ENCODE results near the gene DUSP7. TPM values are rescaled to one million over a fixed set of nuclear protein-coding genes. Genes with fewer than 3 reads are reported as not detected.
"Not testable (repeated sequence)": the region's sequence is repeated elsewhere in the genome, so short reads cannot be mapped to it uniquely, and the experiment has no call there.

DUSP7 gene
- polyA plus RNA-seq, 2 donors = 18.2 to 35.2 TPM

DNA sequence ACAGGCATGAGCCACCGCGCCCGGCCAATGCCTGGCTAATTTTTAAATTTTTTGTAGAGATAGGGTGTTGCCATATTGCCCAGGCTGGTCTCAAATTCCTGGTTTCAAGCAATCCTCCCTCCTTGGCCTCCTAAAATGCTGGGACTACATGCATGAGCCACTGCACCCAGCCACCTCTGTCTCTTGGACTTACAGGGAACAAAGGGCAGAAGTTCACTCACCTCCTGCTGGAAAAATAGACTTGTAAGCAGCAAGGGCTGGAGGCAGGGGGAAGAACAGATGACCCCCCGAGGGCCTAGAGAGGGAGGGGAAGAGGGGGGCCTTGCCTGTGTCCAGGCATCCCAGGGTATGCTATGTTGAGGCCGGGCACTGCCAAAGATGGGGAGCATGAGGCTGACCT lies 22.2 kb downstream of the DUSP7 start:
- no peaks in the 10 kb centered on the region for H3K36me3 ChIP-seq (ENCODE audit: control insufficient read depth in 2 of 2, insufficient read depth in 2 of 2, low read length in 1 of 2)
- no peak overlapping the region for H3K27ac ChIP-seq (ENCODE audit: low read depth in 2 of 2, low read length in 1 of 2)
- H3K4me1 ChIP-seq (ENCODE audit: control insufficient read depth in 2 of 2, insufficient read depth in 2 of 2, low read length in 1 of 2) = peaks cover 4 to 32% of the 10 kb centered on the region in 2 donors
- 88 to 91% methylated on average over 5 of the region's 5 CpGs for WGBS, 2 donors
- H3K27me3 ChIP-seq (ENCODE audit: control insufficient read depth in 1 of 2, insufficient read depth in 2 of 2, low read length in 2 of 2) = no peaks in the 10 kb centered on the region
- no peaks in the 10 kb centered on the region for H3K9me3 ChIP-seq (ENCODE audit: control insufficient read depth in 2 of 2, insufficient read depth in 1 of 2, low read depth in 1 of 2, low read length in 1 of 2)
- no peak overlapping the region for H3K4me3 ChIP-seq (ENCODE audit: low read depth in 1 of 2, low read length in 2 of 2)

DNA sequence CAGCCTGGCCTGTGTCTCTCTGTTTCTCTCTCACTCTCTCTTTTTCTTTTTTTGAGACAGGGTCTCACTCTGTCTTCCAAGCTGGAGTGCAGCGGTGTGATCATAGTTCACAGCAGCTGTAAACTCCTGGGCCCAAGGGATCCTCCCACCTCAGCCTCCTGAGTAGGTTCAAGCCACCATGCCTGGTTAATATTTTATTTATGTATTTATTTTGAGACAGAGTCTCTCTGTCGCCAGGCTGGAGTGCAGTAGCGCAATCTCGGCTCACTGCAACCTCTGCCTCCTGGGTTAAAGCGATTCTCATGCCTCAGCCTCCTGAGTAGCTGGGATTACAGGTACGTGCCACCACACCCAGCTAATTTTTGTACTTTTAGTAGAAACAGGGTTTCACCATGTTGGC lies 22.6 kb downstream of the DUSP7 start:
- WGBS, 2 donors = 90 to 95% methylated on average over 6 of the region's 6 CpGs
- not testable (repeated sequence) for H3K27ac ChIP-seq (ENCODE audit: low read depth in 2 of 2, low read length in 1 of 2); H3K27me3 ChIP-seq (ENCODE audit: control insufficient read depth in 1 of 2, insufficient read depth in 2 of 2, low read length in 2 of 2); H3K4me3 ChIP-seq (ENCODE audit: low read depth in 1 of 2, low read length in 2 of 2); H3K36me3 ChIP-seq (ENCODE audit: control insufficient read depth in 2 of 2, insufficient read depth in 2 of 2, low read length in 1 of 2); H3K9me3 ChIP-seq (ENCODE audit: control insufficient read depth in 2 of 2, insufficient read depth in 1 of 2, low read depth in 1 of 2, low read length in 1 of 2)
- H3K4me1 ChIP-seq (ENCODE audit: control insufficient read depth in 2 of 2, insufficient read depth in 2 of 2, low read length in 1 of 2) = peaks cover 4 to 32% of the 10 kb centered on the region in 2 donors

DNA sequence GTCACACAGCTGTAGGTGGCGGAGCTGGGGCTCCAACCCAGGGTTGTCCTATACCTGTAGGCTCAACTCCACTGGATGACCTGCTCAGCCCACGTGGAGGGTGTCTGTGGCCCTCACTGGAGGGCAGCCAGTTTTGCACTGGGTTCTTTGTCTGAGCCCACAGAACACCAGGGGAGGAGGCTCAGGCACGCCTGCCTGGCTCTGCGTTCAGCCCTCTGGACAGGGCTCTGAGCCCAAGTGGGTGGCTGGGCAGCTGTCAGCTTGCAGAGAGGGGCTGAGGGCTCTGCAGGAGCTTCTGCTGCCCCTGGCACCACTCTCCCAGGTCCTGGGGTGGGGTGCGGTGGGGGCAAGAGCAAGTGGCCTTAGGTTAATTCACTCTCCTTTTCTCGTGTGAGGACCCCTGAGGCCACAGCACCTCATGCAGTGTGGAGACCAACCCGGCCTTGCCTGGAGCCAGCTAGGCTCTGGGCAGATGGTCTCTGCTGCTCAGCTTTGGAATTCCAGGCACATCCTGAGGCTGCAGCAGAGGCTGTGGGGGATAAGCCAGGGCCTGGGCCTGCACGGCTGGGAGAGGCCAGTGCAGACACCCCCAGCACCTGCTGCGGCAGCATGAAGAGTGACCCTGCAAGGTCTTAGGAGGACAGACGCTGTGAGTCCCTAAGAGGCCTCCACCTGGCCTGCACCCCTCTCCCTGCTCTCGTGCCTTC lies 23.5 kb downstream of the DUSP7 start:
- WGBS, 2 donors = 53 to 70% methylated on average over 11 of the region's 11 CpGs
- H3K4me1 ChIP-seq (ENCODE audit: control insufficient read depth in 2 of 2, insufficient read depth in 2 of 2, low read length in 1 of 2) = peaks cover 6 to 27% of the 10 kb centered on the region in 2 donors
- no peak overlapping the region for H3K27ac ChIP-seq (ENCODE audit: low read depth in 2 of 2, low read length in 1 of 2)
- no peak overlapping the region for H3K4me3 ChIP-seq (ENCODE audit: low read depth in 1 of 2, low read length in 2 of 2)
- H3K9me3 ChIP-seq (ENCODE audit: control insufficient read depth in 2 of 2, insufficient read depth in 1 of 2, low read depth in 1 of 2, low read length in 1 of 2) = no peaks in the 10 kb centered on the region
- H3K36me3 ChIP-seq (ENCODE audit: control insufficient read depth in 2 of 2, insufficient read depth in 2 of 2, low read length in 1 of 2) = no peaks in the 10 kb centered on the region
- no peaks in the 10 kb centered on the region for H3K27me3 ChIP-seq (ENCODE audit: control insufficient read depth in 1 of 2, insufficient read depth in 2 of 2, low read length in 2 of 2)

DNA sequence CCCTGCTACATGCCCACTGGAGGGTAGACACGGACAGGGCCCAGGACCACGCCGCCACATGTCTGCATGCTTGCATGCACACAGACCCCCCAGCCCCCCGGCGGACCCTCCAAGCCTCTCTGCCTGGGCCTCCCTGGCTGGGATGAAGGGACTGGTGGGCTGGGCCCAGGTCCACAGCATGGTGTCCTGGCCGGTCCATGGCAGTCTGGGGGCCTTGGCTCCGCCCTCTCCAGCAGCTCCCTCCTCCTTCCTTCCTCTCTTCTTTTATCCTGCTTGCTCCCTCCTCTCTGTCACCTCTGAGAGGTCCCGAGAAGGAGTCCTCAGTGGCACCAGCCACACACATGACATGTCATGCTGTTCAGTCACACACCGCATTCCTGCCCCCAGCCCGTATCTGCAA lies 24.5 kb downstream of the DUSP7 start:
- H3K4me3 ChIP-seq (ENCODE audit: low read depth in 1 of 2, low read length in 2 of 2) = no peak overlapping the region
- WGBS, 2 donors = 90 to 93% methylated on average over 8 to 10 of the region's 10 CpGs

DNA sequence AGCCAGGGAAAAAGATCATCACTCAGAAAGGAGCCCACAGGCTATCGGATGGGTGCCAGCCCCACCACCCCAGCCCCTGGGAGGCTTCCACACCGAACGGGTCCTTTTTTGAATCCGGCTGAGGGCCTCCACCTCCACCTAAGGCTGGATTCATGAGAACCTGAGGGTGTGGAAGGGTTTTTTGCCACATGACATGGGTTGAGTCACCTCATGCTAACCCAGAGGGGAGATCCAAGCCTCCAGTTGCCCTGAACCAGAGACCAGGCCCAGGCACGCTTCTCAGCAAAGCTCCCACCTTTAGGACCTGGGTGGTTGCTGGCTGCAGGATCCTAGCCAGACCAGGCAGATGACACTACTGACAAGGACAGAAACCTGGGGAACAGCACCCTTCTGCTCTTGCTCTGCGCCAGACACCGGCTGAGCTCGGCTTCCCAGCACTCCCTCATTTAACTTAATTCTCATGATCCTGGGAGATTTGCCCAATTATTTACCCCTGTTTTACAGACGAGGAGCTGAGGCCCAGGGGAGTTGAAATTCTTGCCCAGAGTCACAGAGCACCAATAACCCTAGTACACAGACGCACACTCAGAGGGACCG lies 25.6 kb downstream of the DUSP7 start:
- H3K4me1 ChIP-seq (ENCODE audit: control insufficient read depth in 2 of 2, insufficient read depth in 2 of 2, low read length in 1 of 2) = peaks cover 6 to 25% of the 10 kb centered on the region in 2 donors
- H3K4me3 ChIP-seq (ENCODE audit: low read depth in 1 of 2, low read length in 2 of 2) = no peak overlapping the region
- 48 to 69% methylated on average over 11 of the region's 11 CpGs for WGBS, 2 donors
- no peaks in the 10 kb centered on the region for H3K27me3 ChIP-seq (ENCODE audit: control insufficient read depth in 1 of 2, insufficient read depth in 2 of 2, low read length in 2 of 2)
- no peaks in the 10 kb centered on the region for H3K36me3 ChIP-seq (ENCODE audit: control insufficient read depth in 2 of 2, insufficient read depth in 2 of 2, low read length in 1 of 2)
- peak overlapping the region; percentile 33 to 47 for H3K27ac ChIP-seq (ENCODE audit: low read depth in 2 of 2, low read length in 1 of 2)
- H3K9me3 ChIP-seq (ENCODE audit: control insufficient read depth in 2 of 2, insufficient read depth in 1 of 2, low read depth in 1 of 2, low read length in 1 of 2) = no peaks in the 10 kb centered on the region

More for the DNA sequence above, 24.5 kb downstream of the DUSP7 start:
- peaks cover 6 to 25% of the 10 kb centered on the region in 2 donors for H3K4me1 ChIP-seq (ENCODE audit: control insufficient read depth in 2 of 2, insufficient read depth in 2 of 2, low read length in 1 of 2)
- no peaks in the 10 kb centered on the region for H3K36me3 ChIP-seq (ENCODE audit: control insufficient read depth in 2 of 2, insufficient read depth in 2 of 2, low read length in 1 of 2)
- H3K27ac ChIP-seq (ENCODE audit: low read depth in 2 of 2, low read length in 1 of 2) = no peak overlapping the region
- no peaks in the 10 kb centered on the region for H3K27me3 ChIP-seq (ENCODE audit: control insufficient read depth in 1 of 2, insufficient read depth in 2 of 2, low read length in 2 of 2)
- H3K9me3 ChIP-seq (ENCODE audit: control insufficient read depth in 2 of 2, insufficient read depth in 1 of 2, low read depth in 1 of 2, low read length in 1 of 2) = no peaks in the 10 kb centered on the region

DNA sequence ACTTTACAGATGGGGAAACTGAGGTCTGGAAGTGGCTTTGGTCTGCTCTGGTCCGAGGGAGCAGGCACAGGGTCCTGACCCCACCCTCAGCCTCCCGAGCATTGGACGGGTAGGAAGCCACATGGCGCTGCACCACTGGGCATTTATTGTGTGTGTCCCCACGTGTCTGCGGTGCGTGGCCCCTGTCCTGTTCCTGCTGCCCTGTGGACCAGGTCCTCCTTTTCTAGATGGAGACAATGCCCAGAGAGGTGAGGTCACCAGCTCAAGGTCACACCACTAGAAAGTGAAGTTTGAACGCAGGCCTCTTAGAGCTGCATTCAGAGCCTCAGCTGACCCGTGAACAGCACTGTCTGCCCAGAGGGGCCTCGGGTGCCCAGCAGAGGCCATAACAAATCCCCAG lies 26.8 kb downstream of the DUSP7 start:
- no peaks in the 10 kb centered on the region for H3K36me3 ChIP-seq (ENCODE audit: control insufficient read depth in 2 of 2, insufficient read depth in 2 of 2, low read length in 1 of 2)
- H3K9me3 ChIP-seq (ENCODE audit: control insufficient read depth in 2 of 2, insufficient read depth in 1 of 2, low read depth in 1 of 2, low read length in 1 of 2) = no peaks in the 10 kb centered on the region
- no peak overlapping the region for H3K27ac ChIP-seq (ENCODE audit: low read depth in 2 of 2, low read length in 1 of 2)
- no peaks in the 10 kb centered on the region for H3K27me3 ChIP-seq (ENCODE audit: control insufficient read depth in 1 of 2, insufficient read depth in 2 of 2, low read length in 2 of 2)
- WGBS, 2 donors = 85 to 92% methylated on average over 10 of the region's 10 CpGs
- H3K4me1 ChIP-seq (ENCODE audit: control insufficient read depth in 2 of 2, insufficient read depth in 2 of 2, low read length in 1 of 2) = peaks cover 6 to 25% of the 10 kb centered on the region in 2 donors
- no peak overlapping the region for H3K4me3 ChIP-seq (ENCODE audit: low read depth in 1 of 2, low read length in 2 of 2)

DNA sequence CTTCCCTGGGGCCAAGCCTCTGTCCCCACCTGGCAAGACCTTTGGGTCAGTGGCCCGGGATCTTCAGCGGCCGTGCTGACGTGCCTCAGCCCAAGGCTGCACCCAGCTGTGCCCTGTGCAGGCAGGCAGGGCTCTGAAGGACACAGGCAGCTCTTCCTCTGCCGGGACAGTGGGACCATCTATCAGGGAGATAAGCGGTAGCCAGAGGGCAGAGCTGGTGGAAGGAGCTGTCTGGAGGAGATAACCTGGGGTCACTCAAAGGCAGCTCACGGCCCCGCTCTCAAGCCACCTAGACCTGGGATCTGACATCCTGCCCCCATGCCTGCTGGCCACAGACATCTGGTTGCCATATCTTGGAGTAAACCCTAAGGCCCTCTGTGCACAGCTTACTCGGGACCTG lies 27.3 kb downstream of the DUSP7 start:
- H3K36me3 ChIP-seq (ENCODE audit: control insufficient read depth in 2 of 2, insufficient read depth in 2 of 2, low read length in 1 of 2) = no peaks in the 10 kb centered on the region
- 76 to 80% methylated on average over 9 of the region's 9 CpGs for WGBS, 2 donors
- no peaks in the 10 kb centered on the region for H3K9me3 ChIP-seq (ENCODE audit: control insufficient read depth in 2 of 2, insufficient read depth in 1 of 2, low read depth in 1 of 2, low read length in 1 of 2)
- no peak overlapping the region for H3K4me3 ChIP-seq (ENCODE audit: low read depth in 1 of 2, low read length in 2 of 2)
- H3K4me1 ChIP-seq (ENCODE audit: control insufficient read depth in 2 of 2, insufficient read depth in 2 of 2, low read length in 1 of 2) = peaks cover 6 to 25% of the 10 kb centered on the region in 2 donors
- no peak overlapping the region for H3K27ac ChIP-seq (ENCODE audit: low read depth in 2 of 2, low read length in 1 of 2)
- H3K27me3 ChIP-seq (ENCODE audit: control insufficient read depth in 1 of 2, insufficient read depth in 2 of 2, low read length in 2 of 2) = no peaks in the 10 kb centered on the region

DNA sequence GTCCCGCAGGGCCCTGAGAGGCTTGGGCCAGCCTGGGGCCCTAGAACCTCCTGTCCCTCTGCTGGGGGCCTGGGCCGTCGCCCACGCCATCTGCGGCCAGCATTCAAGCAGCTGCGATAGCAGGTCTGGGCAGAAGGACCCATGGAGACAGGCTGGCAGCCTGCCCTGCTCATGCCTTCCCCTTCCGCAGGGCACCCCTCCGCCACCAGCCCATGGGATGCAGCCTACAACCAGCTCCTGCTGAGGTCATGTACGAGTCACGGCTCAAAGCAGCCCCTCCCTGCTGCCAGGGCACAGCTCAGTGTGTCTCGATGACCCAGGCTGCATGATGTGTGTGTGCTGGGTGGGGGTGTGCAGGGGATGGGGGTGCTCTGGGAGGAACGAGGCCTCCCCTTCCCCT lies 27.8 kb downstream of the DUSP7 start:
- peaks cover 6 to 25% of the 10 kb centered on the region in 2 donors for H3K4me1 ChIP-seq (ENCODE audit: control insufficient read depth in 2 of 2, insufficient read depth in 2 of 2, low read length in 1 of 2)
- no peaks in the 10 kb centered on the region for H3K9me3 ChIP-seq (ENCODE audit: control insufficient read depth in 2 of 2, insufficient read depth in 1 of 2, low read depth in 1 of 2, low read length in 1 of 2)
- H3K27ac ChIP-seq (ENCODE audit: low read depth in 2 of 2, low read length in 1 of 2) = no peak overlapping the region
- H3K36me3 ChIP-seq (ENCODE audit: control insufficient read depth in 2 of 2, insufficient read depth in 2 of 2, low read length in 1 of 2) = no peaks in the 10 kb centered on the region
- H3K4me3 ChIP-seq (ENCODE audit: low read depth in 1 of 2, low read length in 2 of 2) = no peak overlapping the region
- WGBS, 2 donors = 67 to 70% methylated on average over 8 to 12 of the region's 12 CpGs
- H3K27me3 ChIP-seq (ENCODE audit: control insufficient read depth in 1 of 2, insufficient read depth in 2 of 2, low read length in 2 of 2) = no peaks in the 10 kb centered on the region

DNA sequence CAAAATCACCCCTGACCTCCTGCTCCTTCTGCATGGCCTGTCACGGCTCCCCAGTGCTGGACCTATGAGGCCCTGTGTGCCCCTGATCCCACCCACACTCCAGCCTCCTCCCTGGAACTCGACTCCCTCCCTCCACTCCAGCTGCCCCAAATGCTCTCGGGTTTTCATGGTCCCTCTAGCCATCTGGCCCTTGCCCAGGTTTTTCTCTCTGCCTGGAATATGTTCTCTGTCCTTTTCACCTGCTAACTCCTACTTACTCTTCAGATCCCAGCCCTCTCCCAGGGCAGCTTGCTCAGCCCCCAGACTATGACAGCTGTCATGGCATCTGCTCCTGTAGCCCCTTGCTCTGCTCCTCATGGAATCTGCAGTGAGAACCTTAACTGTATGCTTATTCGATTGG lies 30.3 kb downstream of the DUSP7 start:
- Histone ChIP-seq H3K9me3 (ENCODE audit: control insufficient read depth in 2 of 2, insufficient read depth in 1 of 2, low read depth in 1 of 2, low read length in 1 of 2) (no peaks in the 10 kb centered on the region), H3K27ac (ENCODE audit: low read depth in 2 of 2, low read length in 1 of 2) (no peak overlapping the region), H3K27me3 (ENCODE audit: control insufficient read depth in 1 of 2, insufficient read depth in 2 of 2, low read length in 2 of 2) (no peaks in the 10 kb centered on the region), H3K36me3 (ENCODE audit: control insufficient read depth in 2 of 2, insufficient read depth in 2 of 2, low read length in 1 of 2) (no peaks in the 10 kb centered on the region), H3K4me1 (ENCODE audit: control insufficient read depth in 2 of 2, insufficient read depth in 2 of 2, low read length in 1 of 2) (peaks cover 6 to 20% of the 10 kb centered on the region in 2 donors), H3K4me3 (ENCODE audit: low read depth in 1 of 2, low read length in 2 of 2) (no peak overlapping the region)
- 58 to 64% methylated on average over 4 of the region's 4 CpGs for WGBS, 2 donors

DNA sequence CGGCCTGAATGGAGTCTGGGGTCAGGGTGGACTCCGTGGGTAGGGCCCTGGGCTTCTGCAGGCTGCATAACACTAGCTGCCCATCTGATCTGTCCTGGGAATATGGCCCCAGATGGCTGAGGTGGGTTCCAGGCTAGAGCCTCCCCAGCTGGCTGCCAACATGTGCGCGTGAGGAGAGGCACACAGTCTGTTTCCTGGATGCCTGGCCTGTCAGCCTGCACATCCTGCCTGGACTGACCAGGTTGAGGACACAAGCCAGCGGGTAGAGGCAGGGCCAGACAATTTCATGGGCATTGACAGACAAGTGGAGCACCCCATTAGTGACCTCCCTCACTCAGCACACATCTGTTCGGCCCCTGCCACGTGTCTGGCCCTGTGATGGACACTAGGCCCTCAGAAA lies 30.9 kb downstream of the DUSP7 start:
- Histone ChIP-seq H3K4me3 (ENCODE audit: low read depth in 1 of 2, low read length in 2 of 2) (no peak overlapping the region), H3K27me3 (ENCODE audit: control insufficient read depth in 1 of 2, insufficient read depth in 2 of 2, low read length in 2 of 2) (no peaks in the 10 kb centered on the region), H3K9me3 (ENCODE audit: control insufficient read depth in 2 of 2, insufficient read depth in 1 of 2, low read depth in 1 of 2, low read length in 1 of 2) (no peaks in the 10 kb centered on the region), H3K36me3 (ENCODE audit: control insufficient read depth in 2 of 2, insufficient read depth in 2 of 2, low read length in 1 of 2) (no peaks in the 10 kb centered on the region), H3K27ac (ENCODE audit: low read depth in 2 of 2, low read length in 1 of 2) (no peak overlapping the region), H3K4me1 (ENCODE audit: control insufficient read depth in 2 of 2, insufficient read depth in 2 of 2, low read length in 1 of 2) (peaks cover 6 to 19% of the 10 kb centered on the region in 2 donors)
- WGBS, 2 donors = 70 to 86% methylated on average over 7 of the region's 7 CpGs
